Hepatic stellate cell (primary cell): ENCODE measurements around the gene SLC23A2.
"Not testable (repeated sequence)": the region's sequence is repeated elsewhere in the genome, so short reads cannot be mapped to it uniquely, and the experiment has no call there.

Experiments used
- DNase-seq: peaks from one replicate; pipeline ENCODE4 v3.0.0; 2011; ENCODE audit warnings: low spot score

Gene SLC23A2

DNA sequence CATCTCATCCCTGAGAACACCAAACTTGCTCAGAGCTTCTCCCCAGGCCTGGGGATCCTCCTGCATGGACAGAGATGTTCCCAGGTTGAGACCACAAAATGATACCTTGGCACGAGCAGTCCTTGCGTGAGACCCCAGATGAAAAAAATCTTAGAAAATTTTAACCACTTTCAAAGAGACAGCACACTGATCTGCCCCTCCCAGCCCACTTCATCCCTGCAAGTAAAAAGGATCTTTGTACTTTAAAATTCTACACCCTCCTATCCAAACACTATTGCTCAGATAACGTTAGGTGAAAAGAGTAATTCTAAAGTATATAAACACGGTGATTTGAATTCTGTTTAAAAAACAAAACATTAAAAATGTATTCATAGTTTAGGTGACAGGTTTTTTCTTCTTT lies 98.5 kb downstream of the SLC23A2 start:
- DNase-seq, result no peak

DNA sequence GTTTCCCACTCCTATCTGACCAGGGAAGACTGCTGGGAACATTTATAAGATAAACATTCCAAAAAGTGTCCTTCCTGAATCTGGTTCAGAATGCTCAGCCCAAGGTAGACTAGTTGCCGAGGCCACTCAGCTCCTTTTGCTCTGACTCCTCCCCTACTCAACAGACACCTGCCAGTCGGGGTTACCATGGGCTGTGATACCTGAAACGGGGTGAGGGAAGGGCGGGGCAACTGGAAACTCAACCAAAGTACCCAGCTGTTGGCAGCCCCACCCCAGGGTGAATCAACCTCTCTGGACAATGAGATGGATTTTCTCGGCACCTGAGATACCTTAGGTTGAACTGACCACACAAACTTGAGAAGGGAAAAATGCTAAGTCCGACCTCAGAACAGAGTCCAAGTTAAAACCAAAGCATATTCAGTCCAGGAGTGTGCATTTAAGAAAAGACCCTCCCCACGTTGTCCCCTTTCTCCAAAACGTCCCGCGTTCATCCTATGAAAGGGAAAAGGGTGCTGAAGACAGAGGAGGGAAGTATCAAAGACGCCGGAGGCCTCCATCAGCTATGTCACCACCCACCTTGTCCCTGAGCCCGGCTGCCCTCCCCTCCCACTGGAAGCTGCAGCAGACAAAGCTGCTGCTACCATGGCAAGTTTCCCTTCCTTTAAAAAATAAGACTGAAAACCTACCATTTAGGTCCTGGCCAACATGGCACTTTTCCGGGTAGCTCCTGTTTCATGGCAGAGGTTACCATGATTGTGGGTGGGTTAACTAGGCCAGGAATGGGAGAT lies 100.1 kb downstream of the SLC23A2 start:
- DNase-seq, result no peak

DNA sequence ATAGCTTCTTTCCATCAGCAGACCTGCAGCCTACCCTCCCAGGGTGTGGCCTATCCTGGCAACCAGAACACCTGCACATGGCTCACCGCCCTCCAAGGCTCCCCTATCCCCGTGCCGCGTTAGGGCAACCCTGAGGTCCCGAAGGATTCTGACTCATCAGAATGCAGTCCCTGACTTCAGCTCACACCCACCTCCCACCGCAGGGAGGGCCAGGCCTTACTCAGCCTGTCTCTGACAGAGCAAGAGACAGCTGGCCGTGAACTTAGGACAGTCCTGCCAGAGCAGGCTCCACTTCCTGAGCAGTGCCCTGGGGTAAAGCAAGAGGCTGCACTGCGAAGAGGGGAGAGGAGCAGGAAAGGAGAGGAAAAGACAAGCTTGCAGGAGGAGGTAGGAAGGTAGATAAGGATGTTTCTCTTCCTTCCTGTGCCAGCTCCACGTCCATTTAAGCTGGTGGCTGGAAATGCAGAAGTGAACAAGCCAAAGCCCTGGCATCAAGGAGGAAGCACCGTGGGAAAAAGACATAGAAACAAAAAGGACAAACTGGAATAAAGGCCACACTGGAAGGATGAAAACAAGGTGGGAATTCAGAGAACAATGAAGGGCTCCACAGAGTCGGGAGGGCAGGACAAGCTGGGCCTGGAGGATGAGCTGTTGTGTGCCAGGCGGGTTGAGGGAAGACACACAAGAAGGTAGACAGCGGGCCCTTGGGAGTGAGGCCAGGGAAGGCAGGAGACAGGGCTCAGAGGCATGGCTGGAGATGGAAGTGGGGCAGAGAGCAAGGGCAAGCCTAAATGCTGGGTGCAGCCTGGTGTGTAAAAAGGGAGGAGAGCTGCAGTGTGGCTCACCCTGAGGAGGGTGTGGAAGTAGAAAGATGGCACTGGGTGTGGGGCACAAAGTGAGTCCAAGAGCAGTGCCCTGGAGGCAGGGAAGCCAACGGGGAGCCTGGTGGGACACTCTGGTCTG lies 102.7 kb downstream of the SLC23A2 start:
- DNase-seq, result peak; percentile 76

DNA sequence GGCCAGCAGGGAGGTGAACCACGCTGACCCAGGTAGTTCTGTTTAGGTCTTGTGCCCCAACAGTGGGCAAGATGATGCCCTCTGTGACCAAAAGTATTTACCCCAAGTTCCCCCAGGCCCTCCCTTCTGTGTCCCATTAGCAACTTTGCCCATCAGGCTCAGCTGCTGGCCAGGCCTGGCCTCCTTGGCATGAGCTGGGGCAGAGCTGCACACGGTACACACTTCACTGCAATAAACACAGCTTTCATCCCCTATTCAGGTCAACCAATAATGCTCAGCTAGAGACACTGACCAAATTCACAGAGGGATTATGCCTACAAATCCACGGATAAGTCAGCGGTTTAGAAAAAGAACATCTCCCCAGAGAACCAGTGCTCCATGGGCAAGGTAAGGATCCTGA lies 103.7 kb downstream of the SLC23A2 start:
- no peak for DNase-seq

DNA sequence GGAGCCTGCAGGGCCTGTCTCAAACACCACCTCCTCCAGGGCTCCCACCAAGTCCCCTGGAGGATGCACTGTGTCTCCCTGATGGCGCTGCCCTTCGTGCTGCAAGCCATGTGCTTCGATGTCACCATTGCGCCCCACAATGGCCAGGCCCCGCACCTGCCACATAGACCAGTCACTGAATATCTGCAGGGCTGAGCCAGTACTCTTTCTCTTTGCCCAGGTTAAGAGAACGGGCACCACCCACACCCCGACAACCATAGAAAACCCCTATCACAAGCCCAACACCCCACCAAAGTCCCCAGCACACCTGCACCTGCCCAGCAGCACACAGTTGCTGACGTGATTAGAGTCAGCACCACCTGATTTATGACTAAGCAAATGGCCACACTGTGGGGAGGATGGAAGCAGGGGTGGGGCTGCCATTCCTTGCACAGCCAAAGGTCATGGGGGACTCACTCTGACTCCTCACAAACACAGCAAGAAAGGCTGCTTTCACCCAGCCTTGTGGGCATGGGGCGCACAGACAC lies 104.3 kb downstream of the SLC23A2 start:
- no peak for DNase-seq

DNA sequence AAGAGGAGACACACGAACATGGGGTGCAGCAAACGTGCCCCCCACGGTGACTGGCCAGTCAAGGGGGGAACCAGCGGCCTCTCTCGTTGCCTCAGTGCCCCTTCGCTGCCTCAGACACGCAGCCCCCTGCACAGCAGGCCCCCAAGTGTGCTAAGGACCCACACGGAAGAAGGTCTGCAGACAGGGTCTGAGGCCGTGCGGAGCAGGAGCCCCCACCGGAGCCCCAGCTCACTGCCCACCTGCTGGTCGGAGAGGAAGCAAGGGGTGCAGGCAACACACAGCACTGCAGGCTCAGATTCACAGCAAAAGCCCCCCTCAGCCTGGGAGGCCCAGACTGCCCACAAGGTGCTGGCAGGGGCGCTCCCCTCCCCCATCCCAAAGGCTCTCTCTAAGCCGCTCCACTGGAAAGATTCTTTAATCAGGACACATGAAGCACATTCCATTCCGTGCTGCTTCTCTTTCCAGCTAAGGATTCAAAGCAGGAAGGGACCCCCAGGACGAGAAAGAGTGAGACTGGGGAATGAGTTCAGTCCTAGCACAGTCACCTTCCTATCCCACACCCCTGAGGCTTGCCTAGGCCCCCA lies 105.1 kb downstream of the SLC23A2 start:
- no peak for DNase-seq

DNA sequence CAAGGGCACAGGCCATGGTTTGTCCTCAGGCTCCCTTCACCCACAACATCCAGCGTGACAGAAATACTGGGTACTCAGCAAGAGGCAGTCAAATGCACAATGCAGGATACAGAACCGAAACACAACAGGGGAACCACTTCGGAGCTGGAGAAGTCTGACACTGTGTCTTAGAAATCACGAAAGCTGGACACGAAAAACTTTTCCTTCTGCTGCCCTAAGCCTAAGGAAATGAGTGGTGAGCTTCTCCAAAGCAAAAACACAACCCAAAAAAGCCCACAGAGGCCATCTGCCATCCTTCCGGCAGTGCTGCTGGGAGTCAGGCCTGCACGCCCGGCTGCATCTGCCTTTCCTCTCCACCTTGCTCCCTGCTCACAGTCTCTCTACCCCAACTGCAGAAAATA lies 106.3 kb downstream of the SLC23A2 start:
- DNase-seq, result no peak

DNA sequence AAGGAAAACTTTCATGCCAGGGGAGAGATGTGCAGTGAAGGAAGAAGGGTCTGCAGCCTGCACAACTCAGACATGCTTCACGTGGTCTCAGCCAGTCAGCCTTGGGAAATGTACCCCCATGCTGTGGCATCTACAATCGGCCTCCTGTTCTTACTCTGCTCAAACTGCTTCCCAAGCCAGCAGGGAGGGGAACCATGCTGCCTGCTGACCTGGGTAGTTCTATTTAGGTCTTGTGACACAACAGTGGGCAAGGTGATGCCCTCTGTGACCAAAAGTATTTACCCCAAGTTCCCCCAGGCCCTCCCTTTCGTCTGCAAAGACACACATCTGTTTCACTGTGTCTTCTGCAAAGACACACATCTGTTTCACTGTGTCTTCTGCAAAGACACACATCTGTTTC lies 106.9 kb downstream of the SLC23A2 start:
- no peak for DNase-seq

DNA sequence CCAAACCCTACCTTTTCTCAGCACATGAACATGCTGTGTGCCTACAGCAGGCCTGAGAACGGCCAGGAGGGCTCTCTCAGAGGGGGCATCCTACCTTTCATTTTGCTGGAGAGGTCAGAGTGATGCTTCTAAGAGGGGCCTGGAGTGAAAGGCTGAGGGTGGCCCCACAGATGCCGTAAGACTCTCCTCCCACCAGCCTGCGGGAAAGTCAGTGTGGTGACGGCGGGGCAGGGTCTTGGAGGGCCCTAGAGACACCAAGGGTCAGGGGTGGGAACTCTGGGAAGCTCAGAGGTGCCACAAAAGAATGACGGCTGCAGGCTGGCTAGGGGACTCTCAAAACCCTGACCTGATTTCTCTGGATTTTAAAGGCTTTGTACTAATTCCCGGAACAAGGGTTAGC lies 107.6 kb downstream of the SLC23A2 start:
- DNase-seq, result no peak

DNA sequence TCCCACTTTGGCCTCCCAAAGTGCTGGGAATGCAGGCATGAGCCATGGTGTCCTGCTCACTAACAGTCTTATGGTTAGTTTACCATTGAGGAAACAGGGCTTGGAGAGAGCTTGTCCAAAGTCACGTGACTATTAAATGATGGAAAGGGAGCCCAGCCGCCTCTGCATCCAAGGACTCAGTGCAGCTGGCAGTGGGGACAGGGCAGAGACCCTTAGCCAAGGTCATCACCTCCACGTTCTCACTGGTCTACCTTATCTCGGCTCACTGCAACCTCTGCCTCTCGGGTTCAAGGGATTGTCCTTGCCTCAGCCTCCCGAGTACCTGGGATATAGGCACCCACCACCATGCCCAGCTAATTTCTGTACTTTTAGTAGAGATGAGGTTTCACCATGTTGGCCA lies 109.3 kb downstream of the SLC23A2 start:
- DNase-seq, result no peak

DNA sequence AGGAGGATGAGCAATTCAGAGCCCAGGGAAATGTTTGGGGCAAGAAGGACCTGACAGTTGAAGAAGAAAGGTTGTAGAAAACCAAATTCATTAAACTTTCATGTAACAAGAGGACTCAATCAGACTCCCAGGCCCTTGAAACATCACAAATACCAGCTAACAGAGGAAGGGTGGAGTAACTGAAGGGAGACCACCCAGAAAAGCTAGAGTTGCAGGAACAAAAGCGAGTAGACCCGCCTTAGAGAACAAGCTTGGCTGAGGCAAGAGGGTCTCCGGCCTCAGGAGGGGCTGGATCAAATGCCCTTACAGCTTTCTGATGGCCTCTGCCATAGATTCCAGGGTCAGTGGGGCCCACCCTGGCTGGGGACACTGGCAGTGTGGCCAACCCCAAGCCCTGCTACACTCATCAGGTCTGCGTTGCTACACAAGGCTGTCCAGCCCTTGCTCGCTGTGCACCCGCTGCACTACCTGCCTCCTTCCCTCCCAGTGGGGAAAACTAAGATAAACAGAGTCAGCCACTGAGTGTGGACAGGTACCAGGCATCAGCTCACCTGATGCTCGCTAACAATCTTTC lies 110.0 kb downstream of the SLC23A2 start:
- DNase-seq, result no peak

DNA sequence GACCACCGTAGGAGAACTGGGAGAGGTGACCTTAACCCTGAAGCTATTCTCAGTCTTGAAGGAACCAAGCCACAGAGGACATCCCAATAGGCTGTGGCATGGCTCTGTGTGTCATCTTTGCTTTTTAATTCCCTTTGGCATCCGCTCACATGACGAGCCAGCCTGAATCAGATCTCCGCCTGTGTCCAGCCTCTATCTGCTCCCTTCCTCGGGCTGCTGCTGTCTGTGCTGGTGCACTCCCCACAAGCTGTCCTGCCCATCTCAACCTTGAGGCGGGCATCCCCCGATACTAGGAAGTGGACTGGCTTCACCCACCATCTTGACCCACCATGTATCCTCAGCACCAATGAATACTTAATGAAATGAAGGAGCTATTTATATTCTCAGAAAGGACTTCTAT lies 111.9 kb downstream of the SLC23A2 start:
- DNase-seq, result no peak

DNA sequence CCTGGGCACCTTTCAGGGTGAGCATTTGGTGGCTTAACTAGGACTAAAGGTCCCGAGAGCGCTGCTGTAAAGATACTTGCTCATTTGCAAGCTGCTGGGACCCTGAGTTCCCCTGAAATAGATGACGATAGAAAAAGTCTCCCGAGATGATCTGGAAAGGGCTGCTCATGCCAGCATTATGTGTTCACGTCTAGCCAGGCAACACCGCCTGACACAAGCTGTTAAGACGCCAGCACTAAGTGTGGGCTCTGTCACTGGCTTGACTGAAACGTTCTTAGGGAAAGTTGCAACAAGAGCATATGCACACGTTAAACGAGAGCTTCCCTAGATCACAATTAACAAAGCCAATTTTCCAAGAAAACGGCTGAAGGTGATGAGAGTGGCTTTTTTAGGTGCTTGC lies 113.7 kb downstream of the SLC23A2 start:
- no peak for DNase-seq

DNA sequence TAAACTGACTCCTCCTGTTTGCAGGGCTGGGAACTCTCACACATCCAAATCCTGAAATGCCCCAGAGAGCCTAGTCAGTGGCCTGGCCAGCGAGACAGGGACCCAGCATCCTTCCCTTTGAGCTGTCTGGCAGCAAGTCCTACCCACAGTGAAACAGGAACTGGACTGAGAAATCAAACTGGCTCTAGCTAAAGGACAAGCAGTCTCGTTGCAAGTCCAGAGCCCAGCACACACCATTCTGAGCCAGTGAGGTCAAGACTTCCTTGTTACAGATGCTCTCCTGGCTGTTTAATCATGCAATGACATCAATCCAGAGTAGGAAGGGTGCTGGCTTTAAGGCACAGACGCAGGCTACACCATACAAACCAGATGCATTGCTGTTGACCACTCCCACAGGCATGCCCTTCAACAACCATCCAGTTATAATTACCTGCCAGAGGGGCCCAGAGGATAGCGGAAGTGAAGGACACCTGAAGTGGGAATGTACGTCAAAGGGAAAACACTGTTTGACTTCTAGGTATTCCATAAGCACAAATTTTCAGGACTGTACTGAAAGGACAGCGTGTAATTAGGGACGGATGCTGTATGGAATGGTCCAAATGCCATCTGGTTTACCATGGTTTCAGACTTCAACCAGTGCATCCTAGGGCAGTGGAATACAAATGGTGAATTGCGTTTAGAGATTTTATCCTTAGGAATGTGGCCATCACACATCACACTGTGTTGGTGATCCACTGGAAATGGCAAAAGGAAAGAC lies 114.4 kb downstream of the SLC23A2 start:
- DNase-seq, result no peak

DNA sequence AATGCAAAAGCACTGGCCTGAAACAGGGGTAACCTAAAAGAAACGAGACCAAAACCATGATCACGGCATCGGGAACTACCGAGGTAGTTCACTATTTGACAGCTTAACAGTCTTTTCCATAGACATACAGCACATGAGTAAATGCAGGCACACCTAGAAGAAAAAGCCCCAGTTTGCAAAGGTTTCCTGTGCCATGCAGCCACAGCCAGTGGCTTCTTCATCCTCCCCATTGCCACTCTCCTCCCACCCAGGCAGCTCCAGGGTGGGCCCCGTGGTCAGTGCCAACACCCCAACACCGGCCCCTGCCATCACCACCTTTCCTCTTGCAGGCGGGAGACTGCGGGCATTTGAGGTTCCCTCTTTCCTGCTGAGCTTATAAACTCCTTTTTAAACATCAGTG lies 115.4 kb downstream of the SLC23A2 start:
- DNase-seq, result no peak

DNA sequence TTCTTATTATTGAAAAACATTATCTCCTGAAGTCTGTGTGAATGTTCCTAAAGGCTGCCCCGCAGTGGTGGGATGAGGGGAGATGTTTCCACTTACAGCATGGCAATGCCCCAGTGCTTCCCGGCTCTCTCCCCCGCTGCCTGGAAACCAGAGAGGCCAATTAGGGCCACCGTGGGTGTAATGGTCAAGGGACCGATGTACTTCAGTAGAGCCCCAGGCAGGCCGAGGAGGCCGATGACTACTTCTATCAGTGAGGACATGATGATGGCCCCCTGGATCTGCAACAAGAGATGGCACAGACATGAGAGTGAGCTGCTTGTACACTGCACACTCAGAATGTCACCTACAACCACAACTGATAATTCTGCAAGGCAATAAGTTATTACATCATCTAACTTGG lies 117.8 kb downstream of the SLC23A2 start:
- no peak for DNase-seq

DNA sequence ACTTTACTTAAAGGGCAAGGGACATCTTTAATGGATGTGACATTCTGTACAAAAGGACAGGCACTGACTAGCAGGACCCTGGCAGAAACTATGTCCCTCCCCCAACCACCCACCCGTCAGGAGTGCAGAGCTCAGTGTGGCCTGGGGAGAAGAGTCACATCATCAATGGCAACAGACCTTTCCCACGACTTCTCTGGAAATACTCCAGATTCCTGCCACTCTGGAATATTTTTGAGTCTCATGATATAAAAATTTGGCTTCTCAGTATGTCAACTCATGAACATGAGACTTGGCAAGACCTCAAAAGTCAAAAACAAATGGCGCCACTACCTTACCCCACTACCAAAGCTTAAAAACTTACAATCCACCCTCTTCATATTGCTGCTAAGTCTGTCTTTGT lies 118.3 kb downstream of the SLC23A2 start:
- DNase-seq, result no peak

DNA sequence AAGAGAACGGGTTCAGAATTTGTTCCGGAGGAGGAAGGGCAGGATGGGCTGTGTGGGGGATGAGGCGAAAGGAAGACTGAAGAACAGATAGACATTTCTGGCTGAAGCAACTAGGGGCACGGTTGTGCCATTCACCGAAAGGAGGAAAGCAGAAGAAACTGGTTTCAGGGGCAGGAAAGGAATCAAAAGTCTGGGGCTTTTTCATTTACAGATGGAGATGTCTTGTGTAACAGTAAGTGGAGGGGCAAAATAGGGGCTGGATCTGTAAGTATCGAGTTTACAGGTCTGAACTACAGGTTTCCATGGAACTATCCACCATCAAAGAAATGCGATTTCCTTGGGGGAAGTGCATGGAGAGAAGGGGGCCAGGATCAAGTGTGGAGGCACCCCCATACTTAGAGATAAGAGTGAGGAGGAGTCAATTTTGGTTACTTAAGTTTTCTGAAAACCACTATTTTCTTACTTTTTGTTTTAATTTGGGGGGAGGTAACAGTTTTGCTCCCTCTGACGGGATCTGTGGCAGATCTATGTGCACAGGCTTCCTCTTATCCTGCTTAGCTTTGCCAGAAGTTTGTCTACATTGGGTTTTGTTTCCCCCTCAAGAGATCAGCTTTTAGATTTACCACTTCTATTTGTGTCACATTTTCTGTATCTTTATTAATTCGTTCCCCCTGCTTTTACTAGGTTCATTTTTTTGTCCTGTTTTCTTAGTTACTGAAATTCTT lies 120.1 kb downstream of the SLC23A2 start:
- DNase-seq, result no peak

DNA sequence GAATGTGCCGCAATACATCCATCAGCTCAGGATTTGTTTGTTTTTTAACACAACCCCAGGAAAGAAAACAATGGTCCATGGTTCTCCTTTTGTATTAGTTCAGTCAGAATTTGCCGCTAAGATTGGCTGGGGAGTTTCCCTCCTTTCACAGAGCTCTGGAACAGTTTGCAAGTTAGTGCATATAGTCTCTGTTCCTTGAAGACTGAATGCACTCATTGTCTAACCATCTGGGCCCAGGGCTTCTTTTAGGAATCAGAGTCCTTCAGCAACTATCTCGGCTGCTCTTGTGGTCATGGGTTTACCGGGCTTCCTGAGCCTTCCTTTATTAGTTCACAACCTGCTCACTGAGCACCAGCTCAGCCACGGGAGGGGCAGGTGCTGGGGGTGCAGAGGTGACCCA lies 121.3 kb downstream of the SLC23A2 start:
- no peak for DNase-seq

DNA sequence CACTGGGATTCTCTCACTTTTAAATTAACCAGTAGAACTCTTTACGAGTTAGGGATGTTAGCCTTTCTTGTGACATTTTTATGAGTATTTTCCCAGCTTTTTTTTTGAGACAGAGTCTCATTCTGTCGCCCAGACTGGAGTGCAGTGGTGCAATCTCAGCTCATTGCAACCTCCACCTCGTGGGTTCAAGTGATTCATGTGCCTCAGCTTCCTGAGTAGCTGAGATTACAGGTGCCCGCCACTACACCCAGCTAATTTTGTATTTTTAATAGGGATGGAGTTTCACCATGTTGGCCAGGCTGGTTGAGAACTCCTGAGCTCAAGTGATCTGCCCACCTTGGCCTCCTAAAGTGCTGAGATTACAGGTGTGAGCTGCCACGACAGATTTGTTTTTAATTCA lies 123.2 kb downstream of the SLC23A2 start:
- not testable (repeated sequence) for DNase-seq

DNA sequence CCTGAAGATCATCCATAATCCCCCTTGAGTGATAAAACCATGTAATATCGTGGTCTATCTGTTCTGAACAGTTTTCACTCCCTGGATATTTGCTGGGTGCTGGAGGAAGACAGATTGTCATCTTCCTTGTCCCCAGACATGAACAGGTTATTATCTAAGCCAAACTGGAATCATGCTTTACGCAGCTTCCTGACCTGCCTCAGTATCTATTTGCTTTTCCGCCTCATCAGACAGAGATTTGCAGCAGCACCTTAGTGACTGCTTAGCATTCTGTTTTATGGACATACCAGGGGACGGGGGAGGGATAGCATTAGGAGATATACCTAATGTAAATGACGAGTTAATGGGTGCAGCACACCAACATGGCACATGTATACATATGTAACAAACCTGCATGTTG lies 124.6 kb downstream of the SLC23A2 start:
- no peak for DNase-seq
